K562 (cell line): ENCODE results near the gene HEMGN. TPM values are rescaled to one million over a fixed set of nuclear protein-coding genes. Genes with fewer than 3 reads are reported as not detected.
A peak's percentile ranks its signal among the peaks of the same experiment; 100 is the strongest.

Experiments used
- ARID3A ChIP-seq: IDR thresholded peaks from 2 replicates; pipeline ENCODE4 v1.6.1; 2012; ENCODE audit warnings: low read depth, low read length, improper control_type of control experiment, borderline replicate concordance
- CEBPG ChIP-seq, 3 experiments: fragments of 200-800 bp in 1 of 3; sonication (Bioruptor generic) in 1 of 3; sonication (generic) in 1 of 3; formaldehyde crosslinking in 1 of 3; IDR thresholded peaks in 2 of 3; conservative IDR thresholded peaks in 1 of 3; 2 replicates each; pipeline versions ENCODE4 v1.6.1 to v1.8.0; 2016 to 2022; ENCODE audit warnings: missing compliant biosample characterization in 2 of 3, missing genetic modification characterization in 2 of 3, mild to moderate bottlenecking in 1 of 3, missing genetic modification reagents in 1 of 3
- CREB5 ChIP-seq: fragments of 250-450 bp; sonication (Bioruptor Pico); IDR thresholded peaks from 2 replicates; pipeline ENCODE4 v1.5.0; 2020; ENCODE audit warnings: mild to moderate bottlenecking
- EP300 ChIP-seq: IDR thresholded peaks from 2 replicates; pipeline ENCODE4 v1.6.1; 2012; ENCODE audit warnings: low read length, improper control_type of control experiment
- FOXP1 ChIP-seq: sonication (generic); formaldehyde crosslinking; IDR thresholded peaks from 2 replicates; pipeline ENCODE4 v1.8.0; 2022; ENCODE audit warnings: mild to moderate bottlenecking, missing genetic modification reagents
- GABPB1 ChIP-seq: sonication (generic); formaldehyde crosslinking; IDR thresholded peaks from 2 replicates; pipeline ENCODE4 v1.8.0; 2022; ENCODE audit warnings: mild to moderate bottlenecking, missing genetic modification reagents
- GATA2 ChIP-seq: sonication (generic); formaldehyde crosslinking; IDR thresholded peaks from 2 replicates; pipeline ENCODE4 v1.4.0; 2020; ENCODE audit warnings: mild to moderate bottlenecking, missing genetic modification reagents
- HDAC8 ChIP-seq: fragments of 450-650 bp; IDR thresholded peaks from 2 replicates; pipeline ENCODE4 v1.6.1; 2016; ENCODE audit warnings: mild to moderate bottlenecking, missing genetic modification characterization, moderate library complexity, missing compliant biosample characterization
- HSF4 ChIP-seq: fragments of 250-450 bp; sonication (Bioruptor Pico); IDR thresholded peaks from 2 replicates; pipeline ENCODE4 v2.1.2; 2022; ENCODE audit warnings: mild to moderate bottlenecking, moderate library complexity, borderline replicate concordance
- KLF10 ChIP-seq: fragments of 250-450 bp; sonication (Bioruptor Pico); IDR thresholded peaks from 2 replicates; pipeline ENCODE4 v1.6.1; 2021; ENCODE audit warnings: matching md5 sums
- MED1 ChIP-seq: sonication (generic); formaldehyde crosslinking; IDR thresholded peaks from 2 replicates; pipeline ENCODE4 v1.8.1; 2023; ENCODE audit warnings: missing genetic modification reagents, borderline replicate concordance
- MTA3 ChIP-seq: fragments of 450-650 bp; formaldehyde crosslinking; IDR thresholded peaks from 2 replicates; pipeline ENCODE4 v1.6.1; 2017; ENCODE audit warnings: mild to moderate bottlenecking, borderline replicate concordance
- NCOA6 ChIP-seq: fragments of 450-650 bp; IDR thresholded peaks from 2 replicates; pipeline ENCODE4 v1.6.1; 2017; ENCODE audit warnings: mild to moderate bottlenecking
- POLR2B ChIP-seq: fragments of 450-650 bp; IDR thresholded peaks from 2 replicates; pipeline ENCODE4 v1.6.1; 2018; ENCODE audit warnings: low read depth; ENCODE audit not compliant: partially characterized antibody
- PRPF4 ChIP-seq: fragments of 200-400 bp; formaldehyde crosslinking; IDR thresholded peaks from one replicate; pipeline ENCODE4 v1.6.1; 2017; ENCODE audit warnings: low read length, low read depth, mild to moderate bottlenecking; ENCODE audit not compliant: insufficient read depth, poor library complexity, severe bottlenecking
- RNF219 ChIP-seq: fragments of 250-450 bp; sonication (Bioruptor Pico); IDR thresholded peaks from 2 replicates; pipeline ENCODE4 v1.5.0; 2022; ENCODE audit warnings: mild to moderate bottlenecking
- SMAD4 ChIP-seq: fragments of 250-450 bp; sonication (Bioruptor Pico); conservative IDR thresholded peaks from 2 replicates; pipeline ENCODE4 v1.8.0; 2021; ENCODE audit warnings: inconsistent platforms, mild to moderate bottlenecking, moderate library complexity
- ZKSCAN8 ChIP-seq: fragments of 200-800 bp; sonication (Bioruptor generic); IDR thresholded peaks from 2 replicates; pipeline ENCODE4 v1.6.1; 2016; ENCODE audit warnings: missing genetic modification characterization, missing compliant biosample characterization
- ZNF212 ChIP-seq: fragments of 450-650 bp; formaldehyde crosslinking; IDR thresholded peaks from 2 replicates; pipeline ENCODE4 v1.4.0; 2020; ENCODE audit warnings: mild to moderate bottlenecking
- ZNF584 ChIP-seq: fragments of 200-800 bp; sonication (Bioruptor generic); IDR thresholded peaks from 2 replicates; pipeline ENCODE4 v1.6.1; 2016; ENCODE audit warnings: low read depth, mild to moderate bottlenecking, missing genetic modification characterization, missing compliant biosample characterization
- polyA plus RNA-seq, 8 experiments: library from polyadenylated mRNA; depleted of rRNA in 4 of 8; stranded (reverse) in 5 of 8; unstranded in 3 of 8; fragments of >200 nt; fragmentation: Nextera tagmentation in 2 of 8; fragmentation: Illumina TruSeq in 1 of 8; extraction: Ambion mirVana in 2 of 8; extraction: Trizol in 1 of 8; gene quantifications; 2 replicates each; pipeline versions ENCODE4 v1.2.1 to v1.2.3, GENCODE V29; 2011 to 2014; ENCODE audit warnings: inconsistent platforms in 1 of 8, missing spikeins in 1 of 8
- total RNA-seq, 7 experiments: library from RNA; depleted of rRNA in 6 of 7; stranded (reverse); fragments of >200 nt in 6 of 7; fragmentation: Illumina TruSeq in 2 of 7; extraction: Trizol in 2 of 7; gene quantifications; 2 replicates each; pipeline versions ENCODE4 v1.2.1 to v1.2.3, GENCODE V29; 2011 to 2021; ENCODE audit warnings: low replicate concordance in 1 of 7

Gene HEMGN
- total and polyA plus RNA-seq, 9 of the 15 experiments (the other 6 are each of a cell fraction or from before 2014, with no cell fraction given) = 56.3 to 258 (median 137) TPM

- TF ChIP-seq CREB5 (no peak), ZKSCAN8 (CRISPR knock-in tag) (no peak), HDAC8 (tag) (no peak), ARID3A (no peak), MED1 (no peak), HSF4 (CRISPR knock-in tag) (0 out of 2 replicates have a peak, but pooled peaks have one; percentile 21), EP300 (no peak), RNF219 (CRISPR knock-in tag) (no peak), GATA2 (CRISPR knock-in tag) (no peak), FOXP1 (no peak; the same call in 1 of the 2 replicates), PRPF4 (peak; percentile 50), GABPB1 (CRISPR knock-in tag) (no peak; the same call in none of the 2 replicates), ZNF584 (CRISPR knock-in tag) (no peak), ZNF212 (0 out of 2 replicates have a peak, but pooled peaks have one; percentile 10), KLF10 (CRISPR knock-in tag) (no peak), CEBPG (CRISPR knock-in tag; IDR thresholded peaks at IDR 0.05) (no peak), CEBPG (tag; conservative IDR thresholded peaks at IDR 0.05 in 1 of 2, IDR thresholded peaks at IDR 0.05 in 1 of 2) (no peak), NCOA6 (no peak), SMAD4 (CRISPR knock-in tag) (peak; percentile 35; the same call in 1 of the 2 replicates), POLR2B (peak; percentile 7), MTA3 (no peak)
Observed at GRCh38 chr9:97985058-97985861, 47.3 kb upstream of the HEMGN start (continued).
